ENCODE measurements around the gene NT5DC3.

NT5DC3 gene

GRCh38 chr12:103833095-103833775, 7.8 kb downstream of the NT5DC3 start:
- no peak for DNase-seq (ENCODE audit: low read depth in 1 of 2, low spot score in 1 of 2)

DNA sequence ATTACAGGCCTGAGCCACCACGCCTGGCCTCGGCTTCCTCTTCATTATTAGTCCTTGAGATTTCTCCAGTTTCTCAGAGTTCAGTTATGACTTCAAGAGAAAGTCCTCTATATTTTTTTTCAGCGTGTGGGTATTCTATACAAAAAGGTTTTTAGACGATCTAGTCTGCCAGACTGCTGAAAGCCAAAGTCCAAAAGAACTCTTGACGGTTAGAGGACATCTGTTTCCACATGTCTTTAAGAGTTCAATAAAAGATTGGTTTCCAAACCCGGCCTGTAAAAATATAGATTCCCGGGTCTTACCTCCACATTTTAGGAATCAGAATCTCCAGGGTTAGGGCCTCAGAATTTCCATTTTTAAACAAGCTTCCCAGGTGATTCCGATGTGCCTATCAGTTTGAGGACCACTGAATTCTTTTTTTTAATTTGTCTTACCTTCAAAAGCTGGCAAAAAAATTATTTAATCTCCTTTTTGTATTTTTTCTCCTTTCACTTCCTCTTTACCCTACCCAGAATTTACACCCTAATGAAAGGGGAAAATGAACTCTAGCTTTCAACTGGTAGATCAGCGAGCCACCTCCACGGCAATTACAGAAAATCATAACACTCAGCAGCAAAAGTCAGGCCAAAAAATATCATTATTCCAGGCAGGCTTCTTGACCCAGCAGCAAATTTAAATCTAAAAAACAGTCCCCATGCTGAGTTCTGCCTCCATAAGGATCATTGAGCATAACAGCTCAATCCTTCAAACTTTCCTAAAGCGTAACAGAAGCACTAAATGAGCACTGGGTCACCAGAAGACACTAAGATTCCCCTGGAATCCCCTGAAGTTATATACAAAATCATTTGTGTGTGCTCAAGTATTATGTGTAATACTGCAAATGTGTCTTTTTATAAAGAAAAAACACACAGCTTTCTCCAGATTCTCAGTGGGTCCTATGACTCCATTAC, 8.7 kb downstream of the NT5DC3 start:
- no peak for DNase-seq (ENCODE audit: low read depth in 1 of 2, low spot score in 1 of 2)

DNA sequence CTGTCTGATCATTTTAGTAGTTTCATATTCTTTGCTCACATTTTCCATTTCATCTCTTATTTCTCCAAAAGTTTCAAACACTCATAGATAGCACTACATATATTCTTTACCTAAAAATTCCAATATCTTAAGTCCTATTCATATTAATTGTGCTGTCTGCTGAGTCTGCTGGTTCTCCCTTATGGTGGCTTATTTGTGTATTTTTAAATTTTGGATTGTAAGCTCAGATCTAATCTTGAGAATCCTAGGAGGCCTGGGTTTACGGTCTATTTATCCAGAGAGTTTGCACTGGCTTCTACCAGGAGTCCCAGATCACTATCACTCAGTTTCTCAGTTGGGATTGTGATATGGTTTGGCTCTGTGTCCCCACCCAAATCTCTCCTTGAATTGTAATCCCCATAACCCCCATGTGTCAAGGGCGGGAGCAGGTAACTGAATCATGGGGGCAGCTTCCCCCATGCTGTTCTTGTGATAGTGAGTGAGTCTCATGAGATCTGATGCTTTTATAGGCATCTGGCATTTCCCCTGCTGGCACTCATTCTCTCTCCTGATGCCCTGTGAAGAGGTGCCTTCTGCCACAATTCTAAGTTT, 10.2 kb downstream of the NT5DC3 start:
- DNase-seq (ENCODE audit: low read depth in 1 of 2, low spot score in 1 of 2): no peak

- no peak for DNase-seq (ENCODE audit: low read depth in 1 of 2, low spot score in 1 of 2)
Measured at GRCh38 chr12:103830025-103830725, 10.9 kb downstream of the NT5DC3 start.

DNA sequence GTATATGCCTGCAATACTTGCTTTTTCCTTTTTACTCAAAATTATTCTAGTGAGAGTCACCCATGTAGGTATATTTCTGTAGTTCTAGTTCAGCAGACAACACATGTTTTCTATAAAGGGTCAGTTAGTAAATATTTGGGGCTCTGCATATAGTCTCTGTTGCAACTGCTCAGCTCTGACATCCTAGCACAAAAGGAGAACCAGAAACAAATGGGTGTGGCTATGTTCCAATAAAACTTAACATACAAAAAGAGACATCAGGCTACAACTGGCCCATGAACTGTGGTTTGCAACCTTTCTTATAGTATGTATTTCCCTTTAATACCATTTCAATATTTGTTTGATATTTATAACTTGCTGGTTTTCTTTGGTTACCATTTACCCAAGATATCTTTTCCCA, 11.9 kb downstream of the NT5DC3 start:
- DNase-seq (ENCODE audit: low read depth in 1 of 2, low spot score in 1 of 2): no peak

- DNase-seq (ENCODE audit: low read depth in 1 of 2, low spot score in 1 of 2): no peak
Measured at GRCh38 chr12:103827911-103828391, 13.1 kb downstream of the NT5DC3 start.

- DNase-seq (ENCODE audit: low read depth in 1 of 2, low spot score in 1 of 2): no peak
Measured at GRCh38 chr12:103824845-103825244, 16.2 kb downstream of the NT5DC3 start.

DNA sequence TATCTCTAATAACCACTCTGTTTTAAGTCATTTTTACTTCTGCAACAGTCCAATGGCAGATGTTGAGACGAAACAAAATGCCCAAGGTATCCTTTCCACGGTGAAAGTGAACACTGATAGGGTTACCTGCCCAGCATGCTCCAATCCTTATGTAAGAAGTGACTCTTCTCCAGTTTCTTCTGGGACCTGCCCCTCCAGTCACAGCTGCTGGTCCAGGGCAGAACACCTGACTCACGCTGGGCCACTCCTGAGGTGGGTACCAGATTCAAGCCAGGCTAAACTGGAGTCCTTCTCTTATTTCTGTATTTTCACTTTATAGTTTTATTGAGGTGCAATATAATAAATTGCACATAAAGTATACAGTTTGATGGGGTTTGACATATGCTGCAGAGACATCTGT, 16.7 kb downstream of the NT5DC3 start:
- DNase-seq (ENCODE audit: low read depth in 1 of 2, low spot score in 1 of 2): no peak

DNA sequence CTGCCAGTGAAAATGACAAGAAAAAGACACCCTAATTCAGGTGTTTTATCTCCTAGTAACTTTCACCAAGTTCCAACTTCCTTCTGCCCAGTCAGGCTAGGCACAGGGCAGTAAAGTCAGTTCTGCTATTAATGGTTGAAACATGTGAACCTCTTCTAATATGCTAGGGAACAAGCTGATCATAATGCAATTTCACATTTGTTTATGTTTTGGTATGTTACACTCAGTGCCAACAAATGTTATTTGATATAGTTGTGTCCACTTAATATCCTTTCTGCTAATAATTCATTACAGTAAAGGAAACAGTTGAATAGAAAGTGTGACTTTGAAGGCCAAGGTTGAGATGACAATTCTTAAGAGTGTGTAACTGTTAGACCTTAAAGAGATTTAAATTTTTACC, 17.2 kb downstream of the NT5DC3 start:
- DNase-seq (ENCODE audit: low read depth in 1 of 2, low spot score in 1 of 2): no peak

DNA sequence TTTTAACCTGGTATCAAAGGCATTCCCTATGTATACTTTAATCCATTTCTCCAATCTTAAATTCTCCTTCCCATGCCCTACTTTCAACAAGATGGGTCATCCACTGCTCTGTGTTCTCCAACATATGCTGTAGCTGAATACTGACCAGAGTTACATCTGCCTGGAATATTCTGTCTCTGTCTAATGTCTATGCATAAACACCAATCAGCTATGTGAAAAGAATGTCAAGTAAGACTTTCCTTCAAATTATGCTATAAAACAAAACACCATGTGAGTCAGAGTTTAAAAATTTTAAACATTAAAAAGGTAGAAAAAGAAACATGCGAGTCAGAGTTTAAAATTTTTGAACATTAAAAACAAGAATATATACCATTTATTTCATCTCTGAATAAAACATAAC, 19.3 kb downstream of the NT5DC3 start:
- DNase-seq (ENCODE audit: low read depth in 1 of 2, low spot score in 1 of 2): no peak

- no peak for DNase-seq (ENCODE audit: low read depth in 1 of 2, low spot score in 1 of 2)
Measured at GRCh38 chr12:103820881-103821489, 20.0 kb downstream of the NT5DC3 start.

GRCh38 chr12:103820361-103820760, 20.7 kb downstream of the NT5DC3 start:
- no peak for DNase-seq (ENCODE audit: low read depth in 1 of 2, low spot score in 1 of 2)

DNA sequence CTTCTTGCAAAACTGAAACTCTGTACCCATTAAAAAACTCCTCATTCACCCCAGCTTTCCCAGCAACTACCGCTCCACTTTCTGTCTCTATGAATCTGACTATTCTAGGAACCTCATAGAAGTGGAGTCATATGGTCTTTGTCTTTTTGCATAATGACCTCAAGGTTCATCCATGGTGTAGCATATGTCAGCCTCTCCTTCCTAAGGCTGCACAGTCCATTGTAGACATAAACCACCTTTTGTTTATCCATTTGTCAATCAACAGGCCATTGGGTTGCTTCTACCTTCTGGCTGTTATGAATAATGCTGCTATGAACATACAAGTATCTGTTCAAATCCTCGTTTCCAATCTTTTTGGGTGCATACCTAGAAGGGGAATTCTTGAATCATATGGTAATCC, 21.1 kb downstream of the NT5DC3 start:
- no peak for DNase-seq (ENCODE audit: low read depth in 1 of 2, low spot score in 1 of 2)

GRCh38 chr12:103819312-103819711, 21.7 kb downstream of the NT5DC3 start:
- no peak for DNase-seq (ENCODE audit: low read depth in 1 of 2, low spot score in 1 of 2)

DNA sequence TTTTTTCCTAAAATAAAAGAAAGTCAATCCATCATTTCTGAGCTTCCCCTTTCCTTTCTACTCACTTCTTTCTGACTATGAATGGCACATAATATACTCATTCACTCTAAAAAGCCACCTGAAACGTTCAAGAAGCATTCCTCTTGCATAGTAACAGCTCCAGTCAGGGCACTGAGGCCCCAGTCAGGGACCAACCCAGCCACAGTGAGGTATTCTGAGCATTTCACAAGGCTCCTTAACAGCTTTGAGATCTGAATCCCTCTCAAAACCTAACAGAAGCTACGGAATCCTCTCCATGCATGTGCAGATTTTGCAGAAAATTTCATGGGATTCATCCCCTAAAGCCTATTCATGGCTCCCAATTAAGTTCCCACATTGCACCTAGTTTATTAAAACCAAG, 23.2 kb downstream of the NT5DC3 start:
- no peak for DNase-seq (ENCODE audit: low read depth in 1 of 2, low spot score in 1 of 2)

DNA sequence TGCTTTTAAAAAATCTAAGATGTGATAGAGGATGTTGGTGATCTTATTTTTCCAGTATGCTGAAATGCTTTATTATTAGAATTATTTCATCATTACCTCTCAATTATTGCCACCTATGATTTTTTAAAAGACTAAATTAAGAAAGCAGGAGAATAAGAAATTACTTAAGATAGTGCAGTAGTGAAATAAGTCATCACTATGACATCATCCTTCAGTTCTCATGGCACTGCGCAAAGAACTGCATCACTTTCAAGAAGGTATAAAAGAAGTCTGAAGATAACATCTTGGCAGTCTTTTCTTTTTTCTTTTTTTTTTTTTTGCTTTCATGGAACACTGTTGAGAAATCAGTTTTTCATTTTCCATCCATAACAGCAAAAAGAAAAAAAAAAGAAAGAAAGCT, 24.4 kb downstream of the NT5DC3 start:
- DNase-seq (ENCODE audit: low read depth in 1 of 2, low spot score in 1 of 2): no peak

GRCh38 chr12:103814436-103814835, 26.6 kb downstream of the NT5DC3 start:
- no peak for DNase-seq (ENCODE audit: low read depth in 1 of 2, low spot score in 1 of 2)

DNA sequence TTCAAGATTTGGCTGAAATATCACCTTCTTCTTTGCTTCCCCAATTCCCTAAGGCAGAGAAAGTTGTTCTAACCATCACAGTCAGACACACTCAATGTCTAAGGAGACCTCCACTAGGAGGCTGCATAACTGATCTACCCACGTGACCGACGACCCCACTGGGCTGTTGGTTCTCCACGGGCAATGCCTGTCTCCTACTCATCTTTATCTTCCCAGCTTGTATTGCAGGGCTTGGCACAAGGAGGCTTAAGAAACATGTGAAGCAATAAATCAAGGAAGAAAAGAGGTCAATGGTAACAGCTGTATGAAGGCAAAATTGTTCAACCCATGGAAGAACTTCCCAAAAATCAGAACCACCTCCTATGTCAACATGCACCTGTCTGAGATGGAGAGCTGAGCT, 27.1 kb downstream of the NT5DC3 start:
- DNase-seq (ENCODE audit: low read depth in 1 of 2, low spot score in 1 of 2): no peak

DNA sequence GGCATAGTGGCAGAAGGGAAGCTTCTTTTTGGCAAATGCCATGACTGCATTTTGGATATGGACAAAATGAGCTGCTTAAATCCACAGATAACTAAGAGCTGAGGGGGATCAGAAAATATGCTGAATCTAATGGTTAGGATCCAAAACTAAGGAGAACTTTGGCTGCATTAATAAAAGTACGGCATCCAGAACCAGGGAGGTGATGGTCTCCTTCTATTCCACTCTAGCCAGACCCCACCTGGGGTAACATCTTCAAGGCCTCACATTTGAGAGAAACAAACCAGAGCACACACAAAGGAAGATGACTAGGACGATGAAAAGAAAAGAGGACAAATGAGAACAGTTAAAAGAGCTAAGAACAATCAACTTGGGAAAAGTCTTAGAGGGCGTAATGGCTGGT, 27.6 kb downstream of the NT5DC3 start:
- no peak for DNase-seq (ENCODE audit: low read depth in 1 of 2, low spot score in 1 of 2)

DNA sequence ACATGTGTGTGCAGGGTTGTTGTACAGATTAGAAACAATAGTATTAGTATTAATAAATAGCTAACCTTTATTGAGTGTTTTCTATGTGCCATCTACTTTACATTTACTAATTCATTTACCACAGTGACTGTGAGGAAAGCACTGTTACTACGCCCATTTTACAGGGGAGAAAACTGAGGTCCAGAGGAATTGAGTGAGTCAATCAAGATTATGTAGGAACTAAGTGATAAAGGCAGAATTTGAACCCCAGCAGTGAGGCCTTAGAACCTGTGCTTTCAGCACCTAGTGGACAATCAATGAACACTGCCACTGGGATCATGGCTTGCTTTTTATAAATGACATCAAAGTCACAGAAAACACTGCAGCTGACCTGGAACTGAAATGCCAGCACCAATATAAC, 28.2 kb downstream of the NT5DC3 start:
- DNase-seq (ENCODE audit: low read depth in 1 of 2, low spot score in 1 of 2): no peak

- no peak for DNase-seq (ENCODE audit: low read depth in 1 of 2, low spot score in 1 of 2)
Measured at GRCh38 chr12:103811791-103812190, 29.2 kb downstream of the NT5DC3 start.
